SK-N-SH (cell line): ENCODE data around the gene PRSS56. TPM values are rescaled to one million over a fixed set of nuclear protein-coding genes. Genes with fewer than 3 reads are reported as not detected.

Source experiments
- CTCF ChIA-PET: fragments of 300-600, 350-600 bp; formaldehyde crosslinking; extraction: SDS; loops from one replicate; lab custom pipeline; 2021; lab: Yijun Ruan, JAX
- POLR2A ChIA-PET: fragments of 350-600 bp; sonication (Branson Sonifier 250); formaldehyde crosslinking; extraction: SDS; loops from one replicate; lab custom pipeline; 2020; ENCODE audit warnings: antibody characterized with exemption, inconsistent platforms; lab: Yijun Ruan, JAX
- DNase-seq: peaks from one replicate; pipeline ENCODE4 v3.0.0; 2012
- H2AFZ ChIP-seq: fragments of 200-600 bp; sonication (generic); 2 replicates; pipeline ENCODE4 v1.8.1; 2016; ENCODE audit warnings: antibody characterized with exemption, mild to moderate bottlenecking, low read depth
- H3F3A ChIP-seq: fragments of 200-600 bp; sonication (generic); replicated peaks from 2 replicates; pipeline ENCODE3; 2016; ENCODE audit warnings: antibody characterized with exemption, mild to moderate bottlenecking; ENCODE audit not compliant: insufficient read depth
- H3K27ac ChIP-seq, 2 experiments: fragments of 200-500 bp in 1 of 2; fragments of 200-600 bp in 1 of 2; sonication (Bioruptor generic) in 1 of 2; sonication (generic), shearing (Covaris generic) in 1 of 2; 2 replicates each; pipeline versions ENCODE4 v1.5.1 to v1.6.1; 2014 to 2016; ENCODE audit warnings: low read depth in 2 of 2, inconsistent platforms in 1 of 2, low read length in 1 of 2, mild to moderate bottlenecking in 1 of 2, mixed read lengths in 1 of 2
- H3K27me3 ChIP-seq: fragments of 200-600 bp; sonication (generic), shearing (Covaris generic); 2 replicates; pipeline ENCODE4 v1.6.1; 2016; ENCODE audit warnings: mixed run types; ENCODE audit not compliant: insufficient read depth
- H3K36me3 ChIP-seq, 2 experiments: fragments of 200-500 bp in 1 of 2; fragments of 200-600 bp in 1 of 2; sonication (Bioruptor generic) in 1 of 2; sonication (generic) in 1 of 2; replicated peaks in 1 of 2; 2 replicates each; pipeline versions ENCODE3 to v1.5.1; 2014 to 2016; ENCODE audit warnings: low read length in 1 of 2, mild to moderate bottlenecking in 1 of 2; ENCODE audit not compliant: insufficient read depth in 2 of 2, control insufficient read depth in 1 of 2
- H3K4me1 ChIP-seq, 2 experiments: fragments of 200-500 bp in 1 of 2; fragments of 200-600 bp in 1 of 2; sonication (Bioruptor generic) in 1 of 2; sonication (generic), shearing (Covaris generic) in 1 of 2; 2 replicates each; pipeline versions ENCODE4 v1.5.1 to v1.6.1; 2014 to 2016; ENCODE audit warnings: low read depth in 1 of 2, low read length in 1 of 2, mixed run types in 1 of 2; ENCODE audit not compliant: insufficient read depth in 2 of 2, control insufficient read depth in 1 of 2
- H3K4me2 ChIP-seq: fragments of 200-600 bp; sonication (generic), shearing (Covaris generic); 2 replicates; pipeline ENCODE4 v1.6.1; 2017; ENCODE audit warnings: mixed run types
- H3K4me3 ChIP-seq, 2 experiments: fragments of 200-500 bp in 1 of 2; fragments of 200-600 bp in 1 of 2; sonication (Bioruptor generic) in 1 of 2; sonication (generic), shearing (Covaris generic) in 1 of 2; 2 replicates each; pipeline versions ENCODE4 v1.5.1 to v1.8.1; 2014 to 2016; ENCODE audit warnings: low read depth in 2 of 2, inconsistent platforms in 1 of 2, low read length in 1 of 2, mild to moderate bottlenecking in 1 of 2, mixed read lengths in 1 of 2, moderate library complexity in 1 of 2
- H3K79me2 ChIP-seq: fragments of 200-600 bp; sonication (generic); 2 replicates; pipeline ENCODE4 v1.8.1; 2017; ENCODE audit warnings: mild to moderate bottlenecking; ENCODE audit not compliant: insufficient read depth
- H3K9ac ChIP-seq: fragments of 200-600 bp; sonication (generic); 2 replicates; pipeline ENCODE4 v1.6.1; 2017; ENCODE audit warnings: mixed run types
- H3K9me2 ChIP-seq: fragments of 200-600 bp; sonication (generic); 2 replicates; pipeline ENCODE4 v1.6.1; 2017; ENCODE audit warnings: mixed run types
- H3K9me3 ChIP-seq: fragments of 200-600 bp; sonication (generic); 2 replicates; pipeline ENCODE4 v1.6.1; 2017; ENCODE audit warnings: mixed run types, mild to moderate bottlenecking, moderate library complexity
- H4K20me1 ChIP-seq: fragments of 200-600 bp; sonication (generic); 2 replicates; pipeline ENCODE4 v1.6.1; 2017; ENCODE audit warnings: mild to moderate bottlenecking, mixed run types; ENCODE audit not compliant: insufficient read depth
- CHD2 ChIP-seq: fragments of 150-350 bp; IDR thresholded peaks from 2 replicates; pipeline ENCODE4 v1.6.1; 2018; ENCODE audit warnings: low read length; ENCODE audit not compliant: partially characterized antibody
- CTCF ChIP-seq: fragments of 200-600 bp; sonication (generic); IDR thresholded peaks from 2 replicates; pipeline ENCODE4 v1.6.1; 2017; ENCODE audit warnings: antibody characterized with exemption, mild to moderate bottlenecking, moderate library complexity
- ELF1 ChIP-seq: IDR thresholded peaks from 2 replicates; pipeline ENCODE4 v1.4.0; 2012
- EP300 ChIP-seq, 2 experiments: IDR thresholded peaks; 2 replicates each; pipeline versions ENCODE4 v1.4.0 to v1.6.1; 2012; ENCODE audit warnings: borderline replicate concordance in 1 of 2, low read depth in 1 of 2, low read length in 1 of 2
- EZH2phosphoT487 ChIP-seq: fragments of 200-600 bp; sonication (generic); IDR thresholded peaks from 2 replicates; pipeline ENCODE4 v1.6.1; 2017; ENCODE audit warnings: low read depth, mixed run types, mild to moderate bottlenecking, antibody characterized with exemption, moderate library complexity, borderline replicate concordance
- FOSL2 ChIP-seq: IDR thresholded peaks from 2 replicates; pipeline ENCODE4 v1.4.0; 2012; ENCODE audit warnings: low read depth, mild to moderate bottlenecking, moderate library complexity, borderline replicate concordance
- FOXM1 ChIP-seq: IDR thresholded peaks from 2 replicates; pipeline ENCODE4 v1.4.0; 2012; ENCODE audit warnings: low read depth, mild to moderate bottlenecking
- GATA2 ChIP-seq: sonication (generic); formaldehyde crosslinking; IDR thresholded peaks from 2 replicates; pipeline ENCODE4 v1.5.0; 2020; ENCODE audit warnings: mild to moderate bottlenecking, missing genetic modification reagents
- MAX ChIP-seq: IDR thresholded peaks from 2 replicates; pipeline ENCODE4 v1.4.0; 2012; ENCODE audit warnings: low read depth
- MEF2A ChIP-seq: IDR thresholded peaks from 2 replicates; pipeline ENCODE4 v1.4.0; 2012; ENCODE audit warnings: low read depth, borderline replicate concordance
- MXI1 ChIP-seq: IDR thresholded peaks from 2 replicates; pipeline ENCODE4 v1.6.1; 2012; ENCODE audit warnings: mild to moderate bottlenecking, low read depth, low read length, improper control_type of control experiment
- POLR2AphosphoS5 ChIP-seq: IDR thresholded peaks from 2 replicates; pipeline ENCODE4 v1.6.1; 2012; ENCODE audit warnings: low read depth, low read length
- RAD21 ChIP-seq: IDR thresholded peaks from 2 replicates; pipeline ENCODE4 v1.6.1; 2012; ENCODE audit warnings: mild to moderate bottlenecking, low read length
- RFX5 ChIP-seq: IDR thresholded peaks from 2 replicates; pipeline ENCODE4 v1.6.1; 2012; ENCODE audit warnings: mild to moderate bottlenecking, improper control_type of control experiment, low read length
- RXRA ChIP-seq: IDR thresholded peaks from 2 replicates; pipeline ENCODE4 v1.4.0; 2012; ENCODE audit warnings: low read depth, mild to moderate bottlenecking, borderline replicate concordance
- SIN3A ChIP-seq: IDR thresholded peaks from 2 replicates; pipeline ENCODE4 v1.6.1; 2012; ENCODE audit warnings: low read depth, mild to moderate bottlenecking, low read length, moderate library complexity, borderline replicate concordance
- TAF1 ChIP-seq: IDR thresholded peaks from 2 replicates; pipeline ENCODE4 v1.6.1; 2012; ENCODE audit warnings: low read depth, mild to moderate bottlenecking, low read length, moderate library complexity, borderline replicate concordance
- YY1 ChIP-seq: IDR thresholded peaks from 2 replicates; pipeline ENCODE4 v1.4.0; 2012; ENCODE audit warnings: low read depth, mild to moderate bottlenecking
- WGBS: methylation state at CpG from one replicate; pipeline ENCODE4 v1.1.6; 2017; ENCODE audit warnings: low lambda C conversion rate; 5-methylcytosine and 5-hydroxymethylcytosine counted together
- polyA plus RNA-seq, 3 experiments: library from polyadenylated mRNA; depleted of rRNA; stranded (reverse); fragments of >200 nt; gene quantifications; 2 replicates each; pipeline ENCODE4 v1.2.3, GENCODE V29; 2012

PRSS56 gene
- polyA plus RNA-seq, 1 of the 3 experiments (the other 2 are of a cell fraction): not detected

GRCh38 chr2:232480201-232481190 lies 39.7 kb upstream of the PRSS56 start:
- Histone ChIP-seq H3K9me3 (no peaks in the 10 kb centered on the region), H3K4me2 (no peak overlapping the region), H4K20me1 (no peaks in the 10 kb centered on the region), H3K27ac (no peak overlapping the region), H3K27me3 (peaks cover 19% of the 10 kb centered on the region), H3K4me3 (no peak overlapping the region), H3F3A (no peaks in the 10 kb centered on the region)
- DNase-seq: no peak
- WGBS: 56% methylated on average over 22 of the region's 26 CpGs
- TF ChIP-seq RXRA (no peak), CTCF (no peak), GATA2 (CRISPR knock-in tag) (no peak), EZH2phosphoT487 (no peak), MEF2A (no peak), SIN3A (no peak), RAD21 (no peak), FOXM1 (no peak), ELF1 (no peak)
- TF ChIP-seq, all 33 proteins: peak for 0
- Histone ChIP-seq H3K9me2 (no peaks in the 10 kb centered on the region), H3K4me1 (no peaks in the 10 kb centered on the region; a peak in 1 of 4 replicates), H3K36me3 (no peaks in the 10 kb centered on the region), H3K79me2 (no peaks in the 10 kb centered on the region), H2AFZ (no peak overlapping the region), H3K9ac (no peak overlapping the region)
- ChIA-PET CTCF (interaction anchor here (0.9 kb wide), 1 partner anchor 41 kb away, joined by 3 read pairs; no protein-coding TSS in a partner anchor), POLR2A (no interaction called here)

- Histone ChIP-seq H3K27ac (no peak overlapping the region), H3F3A (no peaks in the 10 kb centered on the region), H3K9me2 (no peaks in the 10 kb centered on the region), H3K9me3 (no peaks in the 10 kb centered on the region), H3K79me2 (no peaks in the 10 kb centered on the region), H3K4me3 (no peak overlapping the region), H2AFZ (no peak overlapping the region), H3K4me1 (peaks cover 0 to 2% of the 10 kb centered on the region in 2 experiments; a peak in 1 of 4 replicates), H4K20me1 (no peaks in the 10 kb centered on the region), H3K27me3 (peaks cover 13% of the 10 kb centered on the region), H3K36me3 (no peaks in the 10 kb centered on the region), H3K9ac (no peak overlapping the region), H3K4me2 (no peak overlapping the region)
- ChIA-PET POLR2A (no interaction called here), CTCF (interaction anchor here (0.9 to 1.1 kb wide), 2 partner anchors 40 to 41 kb away, joined by 3 to 4 read pairs; no protein-coding TSS in a partner anchor)
- TF ChIP-seq EP300 (IDR thresholded peaks at IDR 0.05; ENCODE audit: borderline replicate concordance in 1 of 2, low read depth in 1 of 2, low read length in 1 of 2): no peak
- TF ChIP-seq POLR2AphosphoS5: no peak
- TF ChIP-seq YY1: no peak
- no peak for TF ChIP-seq CHD2
- no peak for TF ChIP-seq TAF1
- no peak for TF ChIP-seq SIN3A
- no peak for TF ChIP-seq RFX5
- no peak for TF ChIP-seq MXI1
- no peak for TF ChIP-seq MAX
- no peak for TF ChIP-seq FOSL2
- DNase-seq: no peak
- WGBS: 78% methylated on average over 18 of the region's 29 CpGs
Measured at GRCh38 chr2:232481322-232482140, 38.7 kb upstream of the PRSS56 start.
